ENCODE results near the gene OSBPL5. TPM values are rescaled to one million over a fixed set of nuclear protein-coding genes. Genes with fewer than 3 reads are reported as not detected.

OSBPL5 gene
- total and polyA plus RNA-seq, 10 donors: 5.1 to 91.2 (median 51.0) TPM

DNA sequence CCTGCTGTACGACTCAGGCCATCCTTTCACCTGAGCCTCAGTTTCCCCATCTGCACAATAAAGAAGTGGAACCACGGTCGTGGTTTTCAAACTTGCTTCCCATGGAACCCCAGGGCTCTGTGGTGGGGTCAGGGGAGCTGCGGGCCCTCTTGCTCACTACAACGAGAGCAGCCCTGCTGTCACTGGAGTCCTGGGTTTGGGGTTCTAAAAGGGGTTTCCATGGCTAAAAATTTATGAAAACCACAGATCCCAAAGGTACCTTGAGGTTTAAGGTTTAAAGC, 62.5 kb downstream of the OSBPL5 start:
- no peaks in the 10 kb centered on the region for H3K9me3 ChIP-seq
- no peaks in the 10 kb centered on the region for H3K27me3 ChIP-seq (replicated peaks in 1 of 7)
- H3K36me3 ChIP-seq: peaks cover 0 to 95% (median 10%) of the 10 kb centered on the region in 6 donors
- peak overlapping the region in 1 of 8 donors; percentile 13 for H3K27ac ChIP-seq
- TF ChIP-seq POLR2A (IDR thresholded peaks at IDR 0.05): no peak
- TF ChIP-seq, protein P1, sequence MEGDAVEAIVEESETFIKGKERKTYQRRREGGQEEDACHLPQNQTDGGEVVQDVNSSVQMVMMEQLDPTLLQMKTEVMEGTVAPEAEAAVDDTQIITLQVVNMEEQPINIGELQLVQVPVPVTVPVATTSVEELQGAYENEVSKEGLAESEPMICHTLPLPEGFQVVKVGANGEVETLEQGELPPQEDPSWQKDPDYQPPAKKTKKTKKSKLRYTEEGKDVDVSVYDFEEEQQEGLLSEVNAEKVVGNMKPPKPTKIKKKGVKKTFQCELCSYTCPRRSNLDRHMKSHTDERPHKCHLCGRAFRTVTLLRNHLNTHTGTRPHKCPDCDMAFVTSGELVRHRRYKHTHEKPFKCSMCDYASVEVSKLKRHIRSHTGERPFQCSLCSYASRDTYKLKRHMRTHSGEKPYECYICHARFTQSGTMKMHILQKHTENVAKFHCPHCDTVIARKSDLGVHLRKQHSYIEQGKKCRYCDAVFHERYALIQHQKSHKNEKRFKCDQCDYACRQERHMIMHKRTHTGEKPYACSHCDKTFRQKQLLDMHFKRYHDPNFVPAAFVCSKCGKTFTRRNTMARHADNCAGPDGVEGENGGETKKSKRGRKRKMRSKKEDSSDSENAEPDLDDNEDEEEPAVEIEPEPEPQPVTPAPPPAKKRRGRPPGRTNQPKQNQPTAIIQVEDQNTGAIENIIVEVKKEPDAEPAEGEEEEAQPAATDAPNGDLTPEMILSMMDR (IDR thresholded peaks at IDR 0.05 in 8 of 11, conservative IDR thresholded peaks at IDR 0.05 in 3 of 11): no peak
- TF ChIP-seq POLR2AphosphoS5 (IDR thresholded peaks at IDR 0.05): no peak
- H3K4me1 ChIP-seq: peaks cover 0 to 34% (median 0%) of the 10 kb centered on the region in 6 donors
- intact Hi-C loops (cut with DNase I; ENCODE audit: low total_unique reads): no loop called here
- WGBS, 5 donors: 85 to 94% (median 93%) methylated on average over 5 of the region's 5 CpGs
- no peak for DNase-seq
- H3K4me3 ChIP-seq: no peak overlapping the region

DNA sequence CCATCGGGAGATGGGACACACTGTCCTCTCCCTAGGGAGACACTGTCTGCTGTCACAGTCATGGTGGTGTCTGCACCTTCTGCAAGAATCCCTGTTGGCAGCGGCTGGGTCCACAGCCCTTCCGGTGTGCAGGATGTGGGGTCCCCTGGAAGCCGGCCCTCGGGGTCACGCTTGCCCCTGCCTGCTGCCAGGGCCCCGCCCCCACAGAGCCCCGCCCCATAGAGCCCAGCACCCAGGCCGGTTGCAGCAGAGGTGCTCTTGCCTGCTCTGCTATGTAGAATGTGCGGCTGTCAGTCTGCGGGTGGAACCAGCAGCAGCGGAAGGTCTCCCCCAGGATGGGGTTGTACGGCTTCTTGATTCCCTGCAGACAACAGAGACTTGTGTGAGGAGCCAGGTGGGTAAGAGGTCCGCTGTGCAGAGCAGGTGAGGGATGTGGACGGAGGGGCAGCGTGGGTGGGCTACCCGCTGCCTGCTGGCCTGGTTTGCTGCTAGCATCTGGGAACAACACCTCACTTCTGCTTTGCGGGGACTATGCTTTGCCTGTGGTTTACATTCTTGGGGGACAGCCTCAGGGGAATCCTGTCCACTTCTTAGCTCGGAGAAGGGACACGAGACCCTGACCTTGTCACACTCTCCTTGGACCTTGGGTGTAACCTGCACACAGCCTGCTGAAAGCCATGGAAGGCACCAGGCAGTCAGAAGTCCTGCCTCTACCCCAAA, 63.0 kb downstream of the OSBPL5 start:
- TF ChIP-seq POLR2AphosphoS5 (IDR thresholded peaks at IDR 0.05) (no peak), POLR2A (IDR thresholded peaks at IDR 0.05) (no peak)
- TF ChIP-seq, protein P1 (IDR thresholded peaks at IDR 0.05 in 8 of 11, conservative IDR thresholded peaks at IDR 0.05 in 3 of 11): no peak
- H3K27me3 ChIP-seq (replicated peaks in 1 of 7): no peaks in the 10 kb centered on the region
- H3K36me3 ChIP-seq: peaks cover 0 to 95% (median 9%) of the 10 kb centered on the region in 6 donors
- intact Hi-C loops (cut with DNase I; ENCODE audit: low total_unique reads): no loop called here
- H3K4me1 ChIP-seq: peaks cover 0 to 34% (median 0%) of the 10 kb centered on the region in 6 donors
- peak overlapping the region in 3 of 8 donors; percentile 70 to 86 (median 75) for H3K27ac ChIP-seq
- H3K9me3 ChIP-seq: no peaks in the 10 kb centered on the region
- 79 to 91% (median 85%) methylated on average over 16 to 20 of the region's 20 CpGs for WGBS, 5 donors
- no peak for DNase-seq
- H3K4me3 ChIP-seq: no peak overlapping the region

DNA sequence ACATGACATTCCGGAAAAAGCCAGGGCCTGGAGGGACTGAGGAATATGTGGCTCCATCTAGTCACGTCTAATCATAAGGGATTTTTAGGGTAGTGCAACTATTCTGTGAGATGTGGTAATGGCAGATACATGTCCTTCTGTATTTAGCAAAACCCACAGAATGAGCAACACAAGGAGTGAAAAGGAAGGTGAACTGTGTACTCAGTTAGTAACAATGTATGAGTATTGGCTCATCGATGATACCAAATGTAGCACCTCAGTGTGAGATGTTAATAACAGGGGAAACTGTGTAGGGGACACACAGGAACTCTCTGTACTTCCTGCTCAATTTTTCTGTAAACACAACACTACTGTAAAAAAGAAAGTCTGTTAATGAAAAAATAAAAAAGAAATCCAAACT, 65.9 kb downstream of the OSBPL5 start:
- H3K9me3 ChIP-seq: no peaks in the 10 kb centered on the region
- peak in 1 of 3 donors; percentile 13 for TF ChIP-seq POLR2AphosphoS5 (IDR thresholded peaks at IDR 0.05)
- TF ChIP-seq POLR2A (IDR thresholded peaks at IDR 0.05): no peak
- TF ChIP-seq, protein P1 (IDR thresholded peaks at IDR 0.05 in 8 of 11, conservative IDR thresholded peaks at IDR 0.05 in 3 of 11): no peak
- no peaks in the 10 kb centered on the region for H3K27me3 ChIP-seq (replicated peaks in 1 of 7)
- peak overlapping the region in 4 of 8 donors; percentile 61 to 86 (median 72) for H3K27ac ChIP-seq
- H3K4me1 ChIP-seq: peaks cover 0 to 58% (median 13%) of the 10 kb centered on the region in 6 donors
- H3K36me3 ChIP-seq: peaks cover 0 to 86% (median 9%) of the 10 kb centered on the region in 6 donors
- WGBS, 5 donors: 69 to 80% (median 79%) methylated on average over 3 of the region's 3 CpGs
- H3K4me3 ChIP-seq: no peak overlapping the region
- no peak for DNase-seq
- intact Hi-C loops (cut with DNase I; ENCODE audit: low total_unique reads): no loop called here

DNA sequence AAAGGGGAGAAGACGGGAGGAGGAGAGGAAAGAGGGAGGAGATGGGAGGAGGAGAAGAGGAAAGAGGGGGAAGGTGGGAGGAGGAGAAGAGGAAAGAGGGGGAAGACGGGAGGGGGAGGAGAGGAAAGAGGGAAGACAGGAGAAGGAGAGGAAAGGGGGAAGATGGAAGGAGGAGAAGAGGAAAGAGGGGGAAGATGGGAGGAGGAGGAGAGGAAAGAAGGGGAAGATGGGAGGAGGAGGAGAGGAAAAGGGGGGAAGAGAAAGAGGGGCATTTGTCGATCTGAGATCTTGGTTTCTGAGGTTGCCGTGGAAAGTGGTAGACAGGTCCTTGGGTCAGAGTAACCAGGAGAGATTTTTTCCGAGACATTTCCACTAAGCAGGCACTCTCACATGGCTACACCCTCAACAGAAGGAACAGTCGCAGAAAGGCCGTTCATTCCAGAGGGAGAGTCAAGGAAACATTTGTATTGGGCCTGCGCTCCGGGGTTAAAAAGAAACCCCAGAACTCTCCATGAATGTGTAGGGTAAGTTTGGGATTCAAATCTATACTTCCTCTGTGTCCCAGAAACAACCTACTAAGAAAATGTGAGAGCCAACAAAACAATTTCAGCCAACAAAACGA, 68.1 kb downstream of the OSBPL5 start:
- no peak for TF ChIP-seq POLR2AphosphoS5 (IDR thresholded peaks at IDR 0.05)
- TF ChIP-seq, protein P1 (IDR thresholded peaks at IDR 0.05 in 8 of 11, conservative IDR thresholded peaks at IDR 0.05 in 3 of 11): no peak
- TF ChIP-seq POLR2A (IDR thresholded peaks at IDR 0.05): no peak
- Histone ChIP-seq H3K27ac (peak overlapping the region in 1 of 8 donors; percentile 23), H3K4me1 (peaks cover 0 to 78% (median 18%) of the 10 kb centered on the region in 6 donors), H3K36me3 (peaks cover 0 to 89% (median 16%) of the 10 kb centered on the region in 6 donors), H3K9me3 (no peaks in the 10 kb centered on the region), H3K4me3 (no peak overlapping the region), H3K27me3 (replicated peaks in 1 of 7) (peaks cover 0 to 4% (median 0%) of the 10 kb centered on the region in 7 donors)
- WGBS, 5 donors: 84 to 87% (median 86%) methylated on average over 10 of the region's 10 CpGs
- intact Hi-C loops (cut with DNase I; ENCODE audit: low total_unique reads): no loop called here
- no peak for DNase-seq
